Muscle layer of duodenum (tissue), 2 donors: Measurements from ENCODE around the gene UBE2I.

ENCODE experiments used
- H3K27ac ChIP-seq: one replicate; pipeline ENCODE4 v1.7.0; 2013; ENCODE audit warnings: mild to moderate bottlenecking, low read length
- H3K27me3 ChIP-seq: one replicate; pipeline ENCODE4 v1.7.0; 2013; ENCODE audit warnings: low read depth, mild to moderate bottlenecking, control low read depth, low read length
- H3K36me3 ChIP-seq, 2 donors: one replicate each; pipeline ENCODE4 v1.7.0; 2013; ENCODE audit warnings: low read length in 2 of 2, control low read depth in 1 of 2, mild to moderate bottlenecking in 1 of 2; ENCODE audit not compliant: insufficient read depth in 2 of 2, control insufficient read depth in 1 of 2
- H3K4me1 ChIP-seq, 2 donors: one replicate each; pipeline ENCODE4 v1.7.0; 2013; ENCODE audit warnings: low read length in 2 of 2, mild to moderate bottlenecking in 2 of 2, control low read depth in 1 of 2, moderate library complexity in 1 of 2; ENCODE audit not compliant: insufficient read depth in 2 of 2, control insufficient read depth in 1 of 2
- H3K4me3 ChIP-seq, 2 donors: one replicate each; pipeline ENCODE4 v1.7.0; 2013; ENCODE audit warnings: low read length in 2 of 2, low read depth in 1 of 2, mild to moderate bottlenecking in 1 of 2
- H3K9me3 ChIP-seq, 2 donors: one replicate each; pipeline ENCODE4 v1.7.0; 2013; ENCODE audit warnings: low read length in 2 of 2, control low read depth in 1 of 2, mild to moderate bottlenecking in 1 of 2; ENCODE audit not compliant: control insufficient read depth in 1 of 2
- donor health status: healthy.

UBE2I gene

GRCh38 chr16:1335211-1335971, 26.0 kb downstream of the UBE2I start:
- Histone ChIP-seq H3K27ac (no peak overlapping the region), H3K4me1 (peaks cover 0 to 29% of the 10 kb centered on the region in 2 donors), H3K27me3 (peaks cover 33% of the 10 kb centered on the region), H3K9me3 (no peaks in the 10 kb centered on the region), H3K4me3 (no peak overlapping the region), H3K36me3 (no peaks in the 10 kb centered on the region)

DNA sequence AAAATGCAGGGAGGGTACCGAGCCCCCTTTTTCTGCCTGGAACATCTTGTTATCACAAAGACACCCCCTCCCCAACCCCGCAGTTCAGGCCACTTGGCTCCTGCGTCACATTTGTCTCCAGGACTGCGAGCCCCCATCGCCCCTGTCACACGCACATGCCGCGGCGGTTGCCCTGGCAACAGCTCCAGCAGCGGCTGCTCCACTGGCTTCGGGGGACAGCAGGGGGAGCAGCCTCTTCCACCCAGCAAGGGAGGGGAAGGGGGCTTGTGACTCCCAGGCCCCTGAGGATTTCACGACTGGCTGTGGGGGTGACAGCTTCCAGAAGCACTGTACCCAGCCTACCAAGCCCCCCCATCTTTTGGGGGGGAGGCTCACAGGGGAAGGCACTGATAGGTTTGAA, 26.6 kb downstream of the UBE2I start:
- Histone ChIP-seq H3K9me3 (no peaks in the 10 kb centered on the region), H3K36me3 (no peaks in the 10 kb centered on the region), H3K27ac (no peak overlapping the region), H3K4me1 (peaks cover 0 to 29% of the 10 kb centered on the region in 2 donors), H3K4me3 (no peak overlapping the region), H3K27me3 (peaks cover 33% of the 10 kb centered on the region)

DNA sequence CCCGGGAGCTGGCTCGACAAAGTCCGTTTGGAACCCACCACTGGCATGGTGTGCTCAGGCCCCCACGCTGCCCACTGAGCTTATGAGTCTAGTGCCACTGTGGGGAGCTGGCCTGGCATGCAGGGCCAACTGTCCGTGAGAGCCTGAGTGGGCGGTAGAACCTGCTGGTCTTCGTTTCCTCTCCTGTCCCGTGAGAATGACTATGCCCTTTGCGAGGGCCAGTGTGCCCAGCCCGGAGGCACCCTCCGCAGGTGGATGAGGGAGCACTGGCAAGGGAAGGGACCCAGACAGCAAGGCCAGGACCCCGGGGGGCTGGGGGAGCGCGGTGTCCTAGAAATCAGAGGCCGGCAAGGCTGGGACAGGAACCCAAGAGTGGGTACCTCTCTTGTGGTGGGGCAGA, 27.2 kb downstream of the UBE2I start:
- H3K36me3 ChIP-seq: no peaks in the 10 kb centered on the region
- H3K4me1 ChIP-seq: peaks cover 0 to 28% of the 10 kb centered on the region in 2 donors
- no peak overlapping the region for H3K4me3 ChIP-seq
- no peak overlapping the region for H3K27ac ChIP-seq
- peaks cover 28% of the 10 kb centered on the region for H3K27me3 ChIP-seq
- no peaks in the 10 kb centered on the region for H3K9me3 ChIP-seq

DNA sequence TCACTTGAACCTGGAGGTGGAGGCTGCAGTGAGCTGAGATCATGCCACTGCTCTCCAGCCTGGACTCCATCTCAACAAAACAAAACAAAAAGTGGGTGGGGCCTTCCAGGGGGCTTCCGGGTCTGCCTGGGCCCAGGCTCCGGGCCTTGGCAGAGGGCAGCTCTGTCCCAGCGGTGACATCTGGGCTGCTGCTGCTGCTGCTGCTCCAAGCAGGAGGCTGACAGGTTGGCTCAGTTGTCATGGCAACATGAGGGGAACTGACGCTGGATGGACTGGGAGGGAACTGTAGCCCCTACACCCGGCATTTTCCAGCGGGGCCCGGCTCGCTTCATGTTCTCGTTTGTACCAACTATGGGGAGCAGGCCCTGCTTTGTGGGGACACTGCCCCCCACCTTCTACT, 28.1 kb downstream of the UBE2I start:
- H3K27ac ChIP-seq: no peak overlapping the region
- peaks cover 20% of the 10 kb centered on the region for H3K27me3 ChIP-seq
- peaks cover 3 to 22% of the 10 kb centered on the region in 2 donors for H3K4me1 ChIP-seq
- H3K36me3 ChIP-seq: no peaks in the 10 kb centered on the region
- H3K4me3 ChIP-seq: no peak overlapping the region
- H3K9me3 ChIP-seq: no peaks in the 10 kb centered on the region

DNA sequence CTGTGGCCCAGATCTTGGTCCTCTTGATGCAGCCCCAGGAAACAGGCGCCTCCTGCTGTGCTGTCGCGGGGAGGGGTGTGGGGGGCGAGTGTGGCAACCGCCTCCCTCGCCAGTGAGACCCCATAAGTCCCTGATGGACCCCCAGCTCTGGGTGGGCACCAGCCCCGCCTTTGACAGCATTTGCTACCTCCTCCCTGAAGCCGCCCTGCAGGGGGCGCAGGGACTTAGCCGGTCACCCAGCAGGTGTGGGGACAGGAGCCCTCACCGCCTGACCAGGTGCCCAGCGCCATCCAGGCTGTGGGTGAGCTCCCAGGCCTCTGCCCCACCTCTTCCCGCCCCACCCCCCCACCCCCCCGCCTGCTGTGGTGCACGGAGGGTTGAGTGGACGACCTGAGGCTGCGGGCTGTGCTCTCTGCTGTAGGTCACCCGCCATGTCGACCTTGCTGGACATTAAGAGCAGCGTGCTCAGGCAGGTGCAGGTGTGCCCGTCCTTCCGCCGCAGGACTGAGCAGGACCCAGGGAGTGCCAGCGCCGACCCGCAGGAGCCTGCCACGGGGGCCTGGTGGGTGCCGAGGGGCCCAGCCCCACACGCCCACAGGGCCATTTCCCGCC, 28.8 kb downstream of the UBE2I start:
- Histone ChIP-seq H3K4me1 (peaks cover 3 to 19% of the 10 kb centered on the region in 2 donors), H3K27me3 (peaks cover 13% of the 10 kb centered on the region), H3K27ac (no peak overlapping the region), H3K9me3 (no peaks in the 10 kb centered on the region), H3K4me3 (no peak overlapping the region), H3K36me3 (no peaks in the 10 kb centered on the region)

GRCh38 chr16:1338855-1339675, 29.6 kb downstream of the UBE2I start:
- no peak overlapping the region for H3K27ac ChIP-seq
- H3K4me1 ChIP-seq: peaks cover 3 to 10% of the 10 kb centered on the region in 2 donors
- H3K36me3 ChIP-seq: no peaks in the 10 kb centered on the region
- H3K27me3 ChIP-seq: peaks cover 12% of the 10 kb centered on the region
- H3K4me3 ChIP-seq: no peak overlapping the region
- no peaks in the 10 kb centered on the region for H3K9me3 ChIP-seq

GRCh38 chr16:1340730-1341494, 31.5 kb downstream of the UBE2I start:
- H3K4me1 ChIP-seq: peaks cover 3 to 7% of the 10 kb centered on the region in 2 donors
- no peaks in the 10 kb centered on the region for H3K36me3 ChIP-seq
- H3K9me3 ChIP-seq: no peaks in the 10 kb centered on the region
- H3K4me3 ChIP-seq: no peak overlapping the region
- H3K27me3 ChIP-seq: no peaks in the 10 kb centered on the region
- no peak overlapping the region for H3K27ac ChIP-seq

DNA sequence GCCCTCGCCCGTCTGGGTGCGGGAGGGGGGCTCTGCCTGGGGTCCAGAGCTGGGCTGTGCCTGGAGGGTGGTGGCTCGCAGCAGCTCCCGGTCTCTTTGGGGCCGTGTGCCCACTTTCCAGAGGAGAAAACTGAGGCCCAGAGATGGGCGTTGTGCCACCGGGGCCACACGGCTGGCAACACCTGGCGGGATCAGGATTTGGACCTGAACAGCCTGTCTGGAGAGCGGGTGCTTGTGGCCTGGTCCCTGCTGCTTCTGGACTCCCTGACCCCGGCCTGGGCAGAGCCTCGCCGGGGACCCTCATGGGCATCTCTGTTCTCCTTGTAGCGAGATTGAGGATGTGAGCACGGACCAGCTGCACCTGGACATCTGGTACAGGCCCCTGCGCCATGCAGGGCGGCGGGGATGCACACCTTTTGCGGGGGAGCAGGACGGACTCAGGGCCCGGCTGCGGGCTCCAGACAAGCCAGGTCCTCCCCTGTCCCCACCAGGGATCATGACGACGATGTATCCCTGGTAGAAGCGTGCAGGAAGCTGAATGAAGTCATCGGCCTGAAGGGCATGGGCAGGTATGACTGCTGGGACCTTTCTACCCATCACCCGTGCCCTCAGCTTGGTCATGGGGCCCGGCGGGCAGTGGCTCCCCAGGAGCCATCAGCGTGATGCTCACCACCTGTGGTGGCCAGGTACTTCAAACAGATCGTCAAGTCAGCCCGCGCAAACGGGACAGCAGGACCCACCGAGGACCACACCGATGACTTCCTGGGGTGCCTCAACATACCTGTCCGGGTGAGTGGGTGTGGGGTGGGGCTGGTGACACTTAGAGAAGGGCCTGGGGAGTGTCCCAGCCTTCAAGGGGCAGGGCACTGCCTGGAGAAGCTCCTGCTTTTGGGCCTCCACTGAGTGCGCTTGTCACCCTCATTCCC, 32.3 kb downstream of the UBE2I start:
- H3K36me3 ChIP-seq: no peaks in the 10 kb centered on the region
- H3K4me1 ChIP-seq: peaks cover 3 to 7% of the 10 kb centered on the region in 2 donors
- no peaks in the 10 kb centered on the region for H3K9me3 ChIP-seq
- H3K4me3 ChIP-seq: no peak overlapping the region
- no peak overlapping the region for H3K27ac ChIP-seq
- H3K27me3 ChIP-seq: no peaks in the 10 kb centered on the region

DNA sequence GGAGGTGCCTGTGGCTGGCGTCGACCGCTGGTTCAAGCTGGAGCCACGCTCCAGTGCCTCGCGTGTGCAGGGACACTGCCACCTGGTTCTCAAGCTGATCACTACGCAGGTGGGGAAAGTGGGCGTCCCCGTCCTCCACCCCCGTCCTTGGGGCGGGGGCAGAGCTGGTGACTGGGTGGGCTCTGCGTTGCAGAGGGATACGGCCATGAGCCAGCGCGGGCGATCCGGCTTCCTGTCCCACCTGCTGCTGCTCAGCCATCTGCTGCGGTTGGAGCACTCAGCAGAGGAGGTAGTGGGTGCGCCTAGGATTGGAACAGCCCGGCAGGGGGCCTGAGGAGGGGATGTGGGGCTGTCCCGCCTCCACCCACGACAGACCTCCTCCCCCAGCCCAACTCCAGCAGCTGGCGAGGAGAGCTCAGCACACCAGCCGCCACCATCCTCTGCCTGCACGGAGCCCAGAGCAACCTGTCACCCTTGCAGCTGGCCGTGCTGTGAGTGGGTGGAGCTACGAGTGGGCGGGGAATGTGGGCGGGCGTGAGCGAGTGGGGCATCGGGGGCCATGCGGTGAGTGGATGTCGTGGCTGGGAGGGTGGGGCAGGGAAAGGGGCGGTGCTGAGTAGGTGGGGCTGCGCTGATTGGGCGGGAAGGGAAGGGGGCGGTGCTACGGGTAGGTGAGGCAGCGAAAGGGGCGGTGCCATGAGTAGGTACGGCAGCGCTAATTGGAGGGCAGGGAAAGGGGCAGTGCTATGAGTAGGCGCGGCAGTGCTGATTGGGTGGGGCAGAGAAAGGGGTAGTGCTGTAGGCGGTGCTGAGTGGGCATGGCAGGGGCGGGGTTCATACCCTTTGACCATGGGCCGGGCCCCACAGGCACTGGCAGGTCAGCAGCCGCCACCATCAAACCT, 33.3 kb downstream of the UBE2I start:
- Histone ChIP-seq H3K9me3 (no peaks in the 10 kb centered on the region), H3K4me1 (peaks cover 3 to 7% of the 10 kb centered on the region in 2 donors), H3K4me3 (peak overlapping the region; percentile 21 to 34), H3K27ac (no peak overlapping the region), H3K27me3 (no peaks in the 10 kb centered on the region), H3K36me3 (peaks cover 0 to 2% of the 10 kb centered on the region in 2 donors)
